Measurements from ENCODE around the gene FAM53C.
"Not testable (repeated sequence)": the region's sequence is repeated elsewhere in the genome, so short reads cannot be mapped to it uniquely, and the experiment has no call there.

FAM53C gene

DNA sequence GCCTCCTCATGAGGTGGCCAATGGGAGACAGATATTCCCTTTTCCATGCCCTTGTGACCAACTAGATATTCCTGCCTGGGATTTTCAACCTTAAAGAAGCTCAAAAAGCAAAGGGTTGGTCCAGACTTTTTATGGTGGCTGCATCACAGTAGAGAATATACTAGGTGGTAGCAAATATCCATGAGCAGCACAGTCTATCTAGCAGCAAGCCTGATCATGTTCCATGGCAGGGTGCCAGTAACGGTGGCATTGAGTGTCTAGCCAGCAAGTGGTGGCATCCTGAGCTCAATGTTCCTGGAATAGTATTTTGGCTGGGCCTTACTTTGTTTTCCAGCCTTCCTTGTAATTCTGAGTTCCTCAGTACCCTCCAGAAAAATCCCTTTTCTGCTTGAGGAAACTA, 32.3 kb upstream of the FAM53C start:
- H3K4me1 ChIP-seq (ENCODE audit: insufficient read depth, low read length): no peaks in the 10 kb centered on the region
- H3K4me3 ChIP-seq (ENCODE audit: low read depth in 1 of 2, low read length in 2 of 2): no peak overlapping the region
- no peaks in the 10 kb centered on the region for H4K20me1 ChIP-seq (ENCODE audit: insufficient read depth, low read length)
- ATAC-seq (ENCODE audit: insufficient read depth, low read depth) (no peak), DNase-seq (no peak)
- no peaks in the 10 kb centered on the region for H3K79me2 ChIP-seq (ENCODE audit: insufficient read depth, low read length)
- peaks cover 36% of the 10 kb centered on the region for H3K36me3 ChIP-seq (ENCODE audit: insufficient read depth, low read length)
- TF ChIP-seq, protein P1, sequence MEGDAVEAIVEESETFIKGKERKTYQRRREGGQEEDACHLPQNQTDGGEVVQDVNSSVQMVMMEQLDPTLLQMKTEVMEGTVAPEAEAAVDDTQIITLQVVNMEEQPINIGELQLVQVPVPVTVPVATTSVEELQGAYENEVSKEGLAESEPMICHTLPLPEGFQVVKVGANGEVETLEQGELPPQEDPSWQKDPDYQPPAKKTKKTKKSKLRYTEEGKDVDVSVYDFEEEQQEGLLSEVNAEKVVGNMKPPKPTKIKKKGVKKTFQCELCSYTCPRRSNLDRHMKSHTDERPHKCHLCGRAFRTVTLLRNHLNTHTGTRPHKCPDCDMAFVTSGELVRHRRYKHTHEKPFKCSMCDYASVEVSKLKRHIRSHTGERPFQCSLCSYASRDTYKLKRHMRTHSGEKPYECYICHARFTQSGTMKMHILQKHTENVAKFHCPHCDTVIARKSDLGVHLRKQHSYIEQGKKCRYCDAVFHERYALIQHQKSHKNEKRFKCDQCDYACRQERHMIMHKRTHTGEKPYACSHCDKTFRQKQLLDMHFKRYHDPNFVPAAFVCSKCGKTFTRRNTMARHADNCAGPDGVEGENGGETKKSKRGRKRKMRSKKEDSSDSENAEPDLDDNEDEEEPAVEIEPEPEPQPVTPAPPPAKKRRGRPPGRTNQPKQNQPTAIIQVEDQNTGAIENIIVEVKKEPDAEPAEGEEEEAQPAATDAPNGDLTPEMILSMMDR (IDR thresholded peaks at IDR 0.05; ENCODE audit: borderline replicate concordance, extremely low read depth, low read length, poor library complexity, severe bottlenecking): no peak
- no peak for TF ChIP-seq EZH2 (IDR thresholded peaks at IDR 0.05; ENCODE audit: borderline replicate concordance, low read depth, low read length, severe bottlenecking)
- no peak overlapping the region for H3K9ac ChIP-seq (ENCODE audit: low read depth, low read length)
- H3K9me3 ChIP-seq (ENCODE audit: insufficient read depth, low read length, severe bottlenecking): no peaks in the 10 kb centered on the region
- no peak overlapping the region for H2AFZ ChIP-seq (ENCODE audit: low read depth, low read length)
- no peak overlapping the region for H3K4me2 ChIP-seq (ENCODE audit: insufficient read depth, low read length)
- H3K27me3 ChIP-seq (ENCODE audit: insufficient read depth, low read length, poor library complexity): no peaks in the 10 kb centered on the region
- no peak overlapping the region for H3K27ac ChIP-seq (ENCODE audit: low read length)

DNA sequence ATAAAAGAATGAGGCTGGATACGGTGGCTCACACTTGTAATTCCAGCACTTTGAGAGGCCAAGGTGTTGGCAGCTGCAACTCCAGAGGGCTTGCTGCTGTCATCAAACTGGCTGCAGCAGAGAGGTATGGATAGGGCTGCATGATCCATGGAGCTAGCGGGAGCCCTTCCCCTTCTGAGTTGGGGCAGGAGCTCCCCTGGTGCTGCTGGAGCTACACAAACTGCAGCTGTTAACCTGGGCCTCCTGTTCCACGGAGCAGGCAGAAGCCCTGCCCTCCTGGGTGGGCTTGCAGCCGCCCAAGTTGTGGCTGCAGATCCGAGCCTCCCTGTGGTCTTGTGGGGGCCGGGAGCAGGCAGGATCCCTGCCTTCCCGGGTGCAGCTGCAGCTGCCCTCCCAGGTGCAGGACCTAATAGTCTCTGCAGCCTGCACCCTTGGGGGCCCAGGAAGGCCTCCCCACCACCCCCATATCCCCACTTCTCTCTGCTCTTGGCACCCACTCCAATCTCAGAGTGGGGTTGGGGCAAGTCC, 22.3 kb upstream of the FAM53C start:
- DNase-seq (no peak), ATAC-seq (ENCODE audit: insufficient read depth, low read depth) (no peak)
- Histone ChIP-seq H3K27ac (ENCODE audit: low read length) (no peak overlapping the region), H3K4me2 (ENCODE audit: insufficient read depth, low read length) (no peak overlapping the region), H3K36me3 (ENCODE audit: insufficient read depth, low read length) (peaks cover 64% of the 10 kb centered on the region), H3K4me1 (ENCODE audit: insufficient read depth, low read length) (no peaks in the 10 kb centered on the region), H4K20me1 (ENCODE audit: insufficient read depth, low read length) (no peaks in the 10 kb centered on the region), H3K9me3 (ENCODE audit: insufficient read depth, low read length, severe bottlenecking) (no peaks in the 10 kb centered on the region), H3K27me3 (ENCODE audit: insufficient read depth, low read length, poor library complexity) (no peaks in the 10 kb centered on the region), H2AFZ (ENCODE audit: low read depth, low read length) (no peak overlapping the region), H3K79me2 (ENCODE audit: insufficient read depth, low read length) (no peaks in the 10 kb centered on the region), H3K4me3 (ENCODE audit: low read depth in 1 of 2, low read length in 2 of 2) (no peak overlapping the region), H3K9ac (ENCODE audit: low read depth, low read length) (no peak overlapping the region)
- TF ChIP-seq, protein P1 (IDR thresholded peaks at IDR 0.05; ENCODE audit: borderline replicate concordance, extremely low read depth, low read length, poor library complexity, severe bottlenecking): no peak
- TF ChIP-seq EZH2 (IDR thresholded peaks at IDR 0.05; ENCODE audit: borderline replicate concordance, low read depth, low read length, severe bottlenecking): no peak

DNA sequence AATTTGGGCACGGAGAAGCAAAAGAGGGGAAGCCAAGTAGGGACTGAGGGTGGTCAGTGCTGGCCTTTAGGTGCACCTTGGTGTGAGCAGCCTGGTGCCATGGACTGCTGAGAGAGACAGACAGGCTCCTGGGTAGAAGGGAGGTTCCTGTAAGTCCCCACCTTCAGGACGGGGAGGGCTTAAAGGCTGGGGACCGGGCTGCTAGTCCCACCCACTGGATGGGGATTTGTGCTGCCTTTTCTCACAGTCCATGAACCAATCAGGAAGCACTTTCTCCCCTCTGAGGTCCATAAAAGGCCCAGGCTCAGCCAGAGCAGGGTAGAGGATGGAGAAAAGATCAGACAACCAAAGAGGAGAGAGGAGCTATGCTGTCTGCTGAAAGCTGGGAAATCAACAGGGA, 21.7 kb upstream of the FAM53C start:
- no peak overlapping the region for H3K27ac ChIP-seq (ENCODE audit: low read length)
- H3K4me1 ChIP-seq (ENCODE audit: insufficient read depth, low read length): no peaks in the 10 kb centered on the region
- no peaks in the 10 kb centered on the region for H4K20me1 ChIP-seq (ENCODE audit: insufficient read depth, low read length)
- no peak overlapping the region for H3K9ac ChIP-seq (ENCODE audit: low read depth, low read length)
- H3K4me3 ChIP-seq (ENCODE audit: low read depth in 1 of 2, low read length in 2 of 2): no peak overlapping the region
- H3K27me3 ChIP-seq (ENCODE audit: insufficient read depth, low read length, poor library complexity): no peaks in the 10 kb centered on the region
- no peak overlapping the region for H2AFZ ChIP-seq (ENCODE audit: low read depth, low read length)
- H3K9me3 ChIP-seq (ENCODE audit: insufficient read depth, low read length, severe bottlenecking): no peaks in the 10 kb centered on the region
- ATAC-seq (ENCODE audit: insufficient read depth, low read depth) (no peak), DNase-seq (no peak)
- H3K36me3 ChIP-seq (ENCODE audit: insufficient read depth, low read length): peaks cover 64% of the 10 kb centered on the region
- no peaks in the 10 kb centered on the region for H3K79me2 ChIP-seq (ENCODE audit: insufficient read depth, low read length)
- no peak overlapping the region for H3K4me2 ChIP-seq (ENCODE audit: insufficient read depth, low read length)
- TF ChIP-seq, protein P1 (IDR thresholded peaks at IDR 0.05; ENCODE audit: borderline replicate concordance, extremely low read depth, low read length, poor library complexity, severe bottlenecking): no peak
- no peak for TF ChIP-seq EZH2 (IDR thresholded peaks at IDR 0.05; ENCODE audit: borderline replicate concordance, low read depth, low read length, severe bottlenecking)

DNA sequence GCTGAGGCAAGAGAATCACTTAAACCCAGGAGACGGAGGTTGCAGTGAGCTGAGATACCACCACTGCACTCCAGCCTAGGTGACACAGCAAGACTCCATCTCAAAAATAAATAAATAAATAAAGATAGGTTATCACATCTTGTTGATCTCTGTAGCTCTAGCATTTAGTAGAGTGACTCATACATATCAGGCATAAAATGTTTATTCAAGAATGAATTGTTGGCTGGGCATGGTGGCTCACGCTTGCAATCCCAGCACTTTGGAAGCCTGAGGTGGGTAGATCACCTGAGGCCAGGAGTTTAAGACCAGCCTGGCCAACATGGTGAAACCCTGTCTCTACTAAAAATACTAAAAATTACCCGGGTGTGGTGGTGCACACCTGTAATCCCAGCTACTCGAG, 19.9 kb upstream of the FAM53C start:
- H2AFZ ChIP-seq (ENCODE audit: low read depth, low read length); ATAC-seq (ENCODE audit: insufficient read depth, low read depth); H3K9me3 ChIP-seq (ENCODE audit: insufficient read depth, low read length, severe bottlenecking); H3K4me1 ChIP-seq (ENCODE audit: insufficient read depth, low read length); H3K27me3 ChIP-seq (ENCODE audit: insufficient read depth, low read length, poor library complexity); H3K9ac ChIP-seq (ENCODE audit: low read depth, low read length); H4K20me1 ChIP-seq (ENCODE audit: insufficient read depth, low read length); H3K79me2 ChIP-seq (ENCODE audit: insufficient read depth, low read length); H3K27ac ChIP-seq (ENCODE audit: low read length); H3K4me3 ChIP-seq (ENCODE audit: low read depth in 1 of 2, low read length in 2 of 2); H3K4me2 ChIP-seq (ENCODE audit: insufficient read depth, low read length); DNase-seq: not testable (repeated sequence)
- peaks cover 59% of the 10 kb centered on the region for H3K36me3 ChIP-seq (ENCODE audit: insufficient read depth, low read length)
